A673 (cell line): ENCODE measurements around the gene PROX2. TPM values are rescaled to one million over a fixed set of nuclear protein-coding genes. Genes with fewer than 3 reads are reported as not detected.

Experiments used
- BruUV-seq: library from RNA; stranded (reverse); fragments of 400-500 nt; replicated peaks from 2 replicates; lab custom pipeline; 2021; lab: Mats Ljungman, UMichigan
- CTCF ChIA-PET: fragments of 300-600 bp; sonication (Branson Sonifier 250); formaldehyde crosslinking; loops from one replicate; lab custom pipeline; 2022; ENCODE audit warnings: antibody characterized with exemption; lab: Charles Lee
- POLR2A ChIA-PET: fragments of 300-600 bp; sonication (Branson Sonifier 250); formaldehyde crosslinking; loops from one replicate; lab custom pipeline; 2022; ENCODE audit warnings: antibody characterized with exemption; ENCODE audit not compliant: low non-redundant PET; lab: Charles Lee
- DNase-seq: peaks from one replicate; pipeline ENCODE4 v3.0.0-alpha.2; 2015; ENCODE audit warnings: low spot score
- H3K27ac ChIP-seq: fragments of 200-600 bp; sonication (generic); 2 replicates; pipeline ENCODE4 v1.5.1; 2016; ENCODE audit warnings: mixed run types, low read depth, mild to moderate bottlenecking, mixed read lengths, antibody characterized with exemption, low read length; ENCODE audit not compliant: poor library complexity, severe bottlenecking
- H3K27me3 ChIP-seq: fragments of 200-600 bp; sonication (generic); replicated peaks from 2 replicates; pipeline ENCODE4 v1.6.1; 2017; ENCODE audit warnings: mixed run types, low read depth, mild to moderate bottlenecking, mixed read lengths, antibody characterized with exemption, low read length; ENCODE audit not compliant: insufficient read depth, poor library complexity
- H3K36me3 ChIP-seq: fragments of 200-600 bp; sonication (generic); 2 replicates; pipeline ENCODE4 v1.6.1; 2016; ENCODE audit warnings: mixed run types, mild to moderate bottlenecking, mixed read lengths, antibody characterized with exemption, low read length; ENCODE audit not compliant: insufficient read depth, poor library complexity, severe bottlenecking
- H3K4me1 ChIP-seq: fragments of 200-600 bp; sonication (generic); 2 replicates; pipeline ENCODE4 v1.6.1; 2017; ENCODE audit warnings: mixed run types, mild to moderate bottlenecking, mixed read lengths, antibody characterized with exemption, low read length; ENCODE audit not compliant: insufficient read depth, poor library complexity, severe bottlenecking
- H3K4me3 ChIP-seq: fragments of 200-600 bp; sonication (generic); 2 replicates; pipeline ENCODE4 v1.5.1; 2016; ENCODE audit warnings: low read depth, mixed run types, mild to moderate bottlenecking, mixed read lengths, low read length; ENCODE audit not compliant: poor library complexity, severe bottlenecking
- H3K9me3 ChIP-seq: fragments of 200-600 bp; sonication (generic); 2 replicates; pipeline ENCODE4 v1.6.1; 2016; ENCODE audit warnings: mixed run types, low read depth, mild to moderate bottlenecking, mixed read lengths, antibody characterized with exemption, low read length; ENCODE audit not compliant: poor library complexity, severe bottlenecking
- CTCF ChIP-seq: fragments of 300-800, 200-600 bp; sonication (generic); conservative IDR thresholded peaks from 2 replicates; pipeline ENCODE4 v1.5.1; 2017; ENCODE audit warnings: low read depth, mild to moderate bottlenecking, antibody characterized with exemption, low read length, moderate library complexity, mixed read lengths
- EZH2 ChIP-seq: fragments of 200-600 bp; sonication (generic); IDR thresholded peaks from 2 replicates; pipeline ENCODE4 v1.6.1; 2017; ENCODE audit warnings: borderline replicate concordance, low read depth, mild to moderate bottlenecking, mixed read lengths, antibody characterized with exemption, low read length; ENCODE audit not compliant: poor library complexity, severe bottlenecking
- intact Hi-C: fragments of 100-400 bp; cut with micrococcal nuclease; formaldehyde crosslinking; loops from one replicate; pipeline ENCODE4 v1.10.0; 2022; ENCODE audit not compliant: unreplicated experiment
- total RNA-seq: library from RNA; stranded (reverse); gene quantifications from 2 replicates; pipeline ENCODE4 v1.2.3, GENCODE V29; 2021

Gene PROX2
- total RNA-seq, 1 experiment from 2014 or later = not detected

DNA sequence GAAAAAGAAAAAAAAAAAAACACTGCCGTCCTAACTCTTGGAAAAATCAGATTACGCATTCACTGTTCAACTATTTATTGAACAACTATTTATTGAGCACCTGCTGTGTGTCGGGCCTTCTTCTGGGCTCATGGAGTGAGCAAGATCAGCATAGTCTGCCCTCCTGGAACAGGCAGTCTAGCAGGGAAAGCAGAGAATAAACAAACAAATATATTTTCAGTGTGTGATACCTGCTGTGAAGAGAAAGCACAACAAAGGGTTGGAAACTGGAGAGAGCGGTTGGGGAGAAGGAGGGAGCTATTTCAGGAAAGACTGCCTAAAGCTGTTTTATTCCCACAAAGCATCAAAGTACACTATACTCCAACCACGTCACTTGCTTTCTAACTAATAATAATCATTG lies 10.8 kb downstream of the PROX2 start:
- no peak for DNase-seq

GRCh38 chr14:74864198-74864597 lies 11.7 kb downstream of the PROX2 start:
- H3K27me3 ChIP-seq = no peaks in the 10 kb centered on the region
- DNase-seq = no peak
- POLR2A ChIA-PET = no interaction called here
- peaks cover 4% of the 10 kb centered on the region for H3K4me1 ChIP-seq
- no peaks in the 10 kb centered on the region for H3K9me3 ChIP-seq
- H3K4me3 ChIP-seq = no peak overlapping the region
- TF ChIP-seq EZH2 = no peak
- no peak for TF ChIP-seq CTCF
- CTCF ChIA-PET = interaction anchor here (0.6 to 0.7 kb wide), 3 partner anchors 8 to 41 kb away, joined by 3 to 7 read pairs (median 6); no protein-coding TSS in a partner anchor
- intact Hi-C loops = loop anchor here (5.0 kb wide), 2 partner anchors 223 to 438 kb away; no protein-coding TSS in a partner anchor
- no TSS peak for BruUV-seq
- H3K27ac ChIP-seq = no peak overlapping the region
- no peaks in the 10 kb centered on the region for H3K36me3 ChIP-seq

More for the DNA sequence above, 10.8 kb downstream of the PROX2 start:
- Histone ChIP-seq H3K36me3 (no peaks in the 10 kb centered on the region), H3K9me3 (no peaks in the 10 kb centered on the region), H3K4me1 (peaks cover 4% of the 10 kb centered on the region), H3K4me3 (no peak overlapping the region), H3K27me3 (no peaks in the 10 kb centered on the region), H3K27ac (no peak overlapping the region)
- ChIA-PET POLR2A (no interaction called here), CTCF (no interaction called here)
- intact Hi-C loops = no loop called here
- TF ChIP-seq EZH2 (no peak), CTCF (no peak)
- no TSS peak for BruUV-seq

DNA sequence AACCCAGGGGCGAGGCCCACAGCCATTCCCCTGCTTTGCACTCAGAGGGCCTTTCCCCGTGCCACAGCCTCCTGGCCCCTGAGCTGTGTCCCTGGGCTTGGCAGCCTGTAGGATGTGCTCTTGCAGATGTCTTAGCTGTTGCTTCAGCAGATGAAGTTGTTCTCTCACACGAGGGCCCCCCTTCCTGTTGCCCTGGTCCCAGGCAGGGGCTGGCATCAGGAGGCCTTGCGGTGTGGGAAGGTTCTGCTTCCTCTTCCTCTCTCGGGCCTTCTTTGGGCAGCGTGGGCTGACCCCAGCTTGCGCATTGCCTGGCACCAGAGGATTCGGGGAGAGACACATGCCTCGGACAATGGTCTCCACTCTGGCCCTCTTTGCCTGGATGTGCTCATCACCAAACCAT lies 12.7 kb downstream of the PROX2 start:
- CTCF ChIA-PET = no interaction called here
- BruUV-seq = no TSS peak
- no peak overlapping the region for H3K27ac ChIP-seq
- no peaks in the 10 kb centered on the region for H3K27me3 ChIP-seq
- H3K4me3 ChIP-seq = no peak overlapping the region
- intact Hi-C loops = loop anchor here (5.0 kb wide), 2 partner anchors 224 to 439 kb away; no protein-coding TSS in a partner anchor
- no peaks in the 10 kb centered on the region for H3K9me3 ChIP-seq
- H3K4me1 ChIP-seq = peaks cover 4% of the 10 kb centered on the region
- H3K36me3 ChIP-seq = no peaks in the 10 kb centered on the region
- POLR2A ChIA-PET = no interaction called here
- TF ChIP-seq EZH2 (no peak), CTCF (no peak)
- DNase-seq = no peak
